HepG2 (cell line): ENCODE results near the gene SNRNP25. TPM values are rescaled to one million over a fixed set of nuclear protein-coding genes. Genes with fewer than 3 reads are reported as not detected.
A peak's percentile ranks its signal among the peaks of the same experiment; 100 is the strongest.

Experiments used
- CC2D1A ChIP-seq: sonication (generic); formaldehyde crosslinking; IDR thresholded peaks from 2 replicates; pipeline ENCODE4 v1.8.1; 2023; ENCODE audit warnings: mild to moderate bottlenecking, missing genetic modification reagents
- CEBPG ChIP-seq: IDR thresholded peaks from 2 replicates; pipeline ENCODE4 v1.6.1; 2016
- CTCF ChIP-seq: sonication (generic); formaldehyde crosslinking; IDR thresholded peaks from 2 replicates; pipeline ENCODE4 v1.5.0; 2020; ENCODE audit warnings: mild to moderate bottlenecking, missing genetic modification reagents, moderate library complexity
- GATA4 ChIP-seq: sonication (generic); IDR thresholded peaks from 2 replicates; pipeline ENCODE4 v1.6.1; 2016; ENCODE audit warnings: antibody characterized with exemption, low read depth, borderline replicate concordance
- NFYB ChIP-seq: sonication (generic); formaldehyde crosslinking; IDR thresholded peaks from 2 replicates; pipeline ENCODE4 v1.4.0; 2020; ENCODE audit warnings: missing genetic modification reagents
- REPIN1 ChIP-seq: sonication (generic); formaldehyde crosslinking; IDR thresholded peaks from 2 replicates; pipeline ENCODE4 v1.8.0; 2022; ENCODE audit warnings: missing genetic modification reagents, low read depth, mild to moderate bottlenecking, borderline replicate concordance
- SMAD1 ChIP-seq: sonication (generic); formaldehyde crosslinking; IDR thresholded peaks from 2 replicates; pipeline ENCODE4 v1.4.0; 2020; ENCODE audit warnings: missing genetic modification reagents, low read depth, mild to moderate bottlenecking, borderline replicate concordance
- SNAPC2 ChIP-seq: sonication (generic); formaldehyde crosslinking; IDR thresholded peaks from 2 replicates; pipeline ENCODE4 v1.8.1; 2022; ENCODE audit warnings: mild to moderate bottlenecking, missing genetic modification reagents
- TARDBP ChIP-seq: sonication (generic); formaldehyde crosslinking; IDR thresholded peaks from 2 replicates; pipeline ENCODE4 v1.8.0; 2022; ENCODE audit warnings: mild to moderate bottlenecking, missing genetic modification reagents
- TCF7 ChIP-seq: sonication (generic); IDR thresholded peaks from 2 replicates; pipeline ENCODE4 v1.6.1; 2016; ENCODE audit warnings: antibody characterized with exemption, low read depth
- ZBTB39 ChIP-seq: sonication (generic); formaldehyde crosslinking; IDR thresholded peaks from 2 replicates; pipeline ENCODE4 v1.5.0; 2020; ENCODE audit warnings: missing genetic modification reagents
- ZHX2 ChIP-seq, 2 experiments: sonication (generic) in 1 of 2; formaldehyde crosslinking in 1 of 2; IDR thresholded peaks; 2 replicates each; pipeline versions ENCODE4 v1.6.1 to v1.9.0; 2014 to 2022; ENCODE audit warnings: antibody characterized with exemption in 1 of 2, borderline replicate concordance in 1 of 2, inconsistent platforms in 1 of 2, low read depth in 1 of 2, missing genetic modification reagents in 1 of 2
- ZNF329 ChIP-seq: sonication (generic); formaldehyde crosslinking; IDR thresholded peaks from 2 replicates; pipeline ENCODE4 v1.9.0; 2021; ENCODE audit warnings: low read depth, mild to moderate bottlenecking, missing genetic modification reagents
- ZNF484 ChIP-seq: sonication (generic); formaldehyde crosslinking; IDR thresholded peaks from 2 replicates; pipeline ENCODE4 v1.5.1; 2020; ENCODE audit warnings: mild to moderate bottlenecking, low read depth, missing genetic modification reagents, borderline replicate concordance
- ZNF564 ChIP-seq: sonication (generic); formaldehyde crosslinking; IDR thresholded peaks from 2 replicates; pipeline ENCODE4 v1.8.1; 2023; ENCODE audit warnings: mild to moderate bottlenecking, missing genetic modification reagents
- ZNF569 ChIP-seq: sonication (generic); formaldehyde crosslinking; IDR thresholded peaks from 2 replicates; pipeline ENCODE4 v1.5.0; 2020; ENCODE audit warnings: mild to moderate bottlenecking, missing genetic modification reagents, moderate library complexity, borderline replicate concordance
- ZNF572 ChIP-seq: sonication (generic); formaldehyde crosslinking; IDR thresholded peaks from 2 replicates; pipeline ENCODE4 v1.5.1; 2020; ENCODE audit warnings: mild to moderate bottlenecking, missing genetic modification reagents
- ZNF781 ChIP-seq: sonication (generic); formaldehyde crosslinking; IDR thresholded peaks from 2 replicates; pipeline ENCODE4 v1.5.1; 2020; ENCODE audit warnings: borderline replicate concordance, mild to moderate bottlenecking, missing genetic modification reagents; ENCODE audit errors: not compliant biosample characterization
- ZSCAN29 ChIP-seq: sonication (generic); formaldehyde crosslinking; conservative IDR thresholded peaks from 2 replicates; pipeline ENCODE4 v1.4.0; 2020; ENCODE audit warnings: mild to moderate bottlenecking, missing genetic modification reagents
- polyA plus RNA-seq, 8 experiments: library from polyadenylated mRNA; depleted of rRNA in 3 of 8; stranded (reverse) in 7 of 8; unstranded in 1 of 8; fragments of >200 nt; fragmentation: Illumina TruSeq in 4 of 8; extraction: Trizol in 4 of 8; gene quantifications; 2 replicates each; pipeline versions ENCODE4 v1.2.1 to v1.2.3, GENCODE V29; 2011 to 2016; ENCODE audit warnings: low read depth in 4 of 8, missing spikeins in 1 of 8, mixed read lengths in 1 of 8; ENCODE audit not compliant: insufficient read depth in 1 of 8
- total RNA-seq, 5 experiments: library from RNA; depleted of rRNA; stranded (reverse); fragments of >200 nt; fragmentation: Illumina TruSeq; extraction: Trizol; gene quantifications; 2 replicates each; pipeline ENCODE4 v1.2.3, GENCODE V29; 2016; ENCODE audit warnings: low read depth in 1 of 5

Gene SNRNP25
- total and polyA plus RNA-seq, 2 of the 13 experiments (the other 11 are each of a cell fraction or from before 2014, with no cell fraction given) = 34.1 to 97.4 TPM

GRCh38 chr16:53346-54236, at the start of gene SNRNP25, which contains the start of gene POLR3K (continued):
- peak; percentile 56; the same call in 1 of the 2 replicates for TF ChIP-seq GATA4
- no peak for TF ChIP-seq ZSCAN29 (CRISPR knock-in tag)
- TF ChIP-seq TARDBP (CRISPR knock-in tag) = peak; percentile 67; the same call in 1 of the 2 replicates
- TF ChIP-seq REPIN1 (CRISPR knock-in tag) = no peak
- TF ChIP-seq CTCF (CRISPR knock-in tag) = no peak
- peak; percentile 69; the same call in 1 of the 2 replicates for TF ChIP-seq SMAD1 (CRISPR knock-in tag)
- TF ChIP-seq ZHX2 (IDR thresholded peaks at IDR 0.05; ENCODE audit: low read depth) = no peak
- no peak for TF ChIP-seq ZHX2 (CRISPR knock-in tag; IDR thresholded peaks at IDR 0.05; ENCODE audit: borderline replicate concordance)
- TF ChIP-seq SNAPC2 = no peak; the same call in 1 of the 2 replicates
- TF ChIP-seq NFYB = peak; percentile 96
- TF ChIP-seq TCF7 = no peak
- TF ChIP-seq ZBTB39 (CRISPR knock-in tag) = peak; percentile 59; the same call in 1 of the 2 replicates
- no peak for TF ChIP-seq ZNF572 (CRISPR knock-in tag)
- no peak for TF ChIP-seq CEBPG (CRISPR knock-in tag)
- no peak for TF ChIP-seq ZNF569
- TF ChIP-seq ZNF329 (CRISPR knock-in tag) = peak; percentile 27; the same call in 1 of the 2 replicates
- TF ChIP-seq ZNF564 = peak; percentile 93
- peak; percentile 74 for TF ChIP-seq ZNF781
- TF ChIP-seq ZNF484 (CRISPR knock-in tag) = no peak
- TF ChIP-seq CC2D1A (CRISPR knock-in tag) = no peak
